ENCODE data around the gene PLA2G2D.

Gene PLA2G2D

GRCh38 chr1:20089328-20090077 lies 29.8 kb downstream of the PLA2G2D start (continued):
- TF ChIP-seq ZNF48 (tag by site-specific recombination; IDR thresholded peaks at IDR 0.05) (no peak), ZNF335 (tag by site-specific recombination; conservative IDR thresholded peaks at IDR 0.05) (no peak), ZNF585B (tag by site-specific recombination; IDR thresholded peaks at IDR 0.05) (no peak), ZNF398 (tag by site-specific recombination; IDR thresholded peaks at IDR 0.05) (no peak), BCL11B (tag by site-specific recombination; IDR thresholded peaks at IDR 0.05; ENCODE audit: low read depth) (no peak), ZNF544 (tag by site-specific recombination; IDR thresholded peaks at IDR 0.05) (no peak), ZSCAN30 (tag by site-specific recombination; IDR thresholded peaks at IDR 0.05) (no peak), ZNF121 (tag by site-specific recombination; IDR thresholded peaks at IDR 0.05) (no peak), ZNF280D (tag by site-specific recombination; IDR thresholded peaks at IDR 0.05) (no peak), ZNF366 (tag by site-specific recombination; conservative IDR thresholded peaks at IDR 0.05) (no peak)

GRCh38 chr1:20087668-20088067 lies 31.7 kb downstream of the PLA2G2D start:
- CTCF ChIA-PET, result interaction anchor here (0.6 to 0.7 kb wide), 2 partner anchors 43 to 111 kb away, joined by 3 to 5 read pairs; no protein-coding TSS in a partner anchor
- H3K27ac ChIP-seq (ENCODE audit: extremely low read depth, low read depth, low read length), result no peak overlapping the region
- no peaks in the 10 kb centered on the region for H3K9me3 ChIP-seq (ENCODE audit: control insufficient read depth, insufficient read depth, low read depth, low read length)
- POLR2A ChIA-PET, result no interaction called here
- H3K36me3 ChIP-seq (ENCODE audit: control insufficient read depth in 2 of 2, insufficient read depth in 1 of 2, low read length in 2 of 2), result no peaks in the 10 kb centered on the region
- no peaks in the 10 kb centered on the region for H3K4me1 ChIP-seq (ENCODE audit: control insufficient read depth, insufficient read depth, low read length)
- H3K4me3 ChIP-seq (ENCODE audit: low read depth, low read length), result no peak overlapping the region
- TF ChIP-seq ZNF660 (tag by site-specific recombination; IDR thresholded peaks at IDR 0.05), result no peak
- TF ChIP-seq ZNF548 (tag by site-specific recombination; IDR thresholded peaks at IDR 0.05), result no peak
- TF ChIP-seq ZNF394 (tag by site-specific recombination; IDR thresholded peaks at IDR 0.05; ENCODE audit: borderline replicate concordance), result no peak
- TF ChIP-seq OSR2 (tag by site-specific recombination; IDR thresholded peaks at IDR 0.05), result no peak
- TF ChIP-seq ZFP41 (tag by site-specific recombination; IDR thresholded peaks at IDR 0.05; ENCODE audit: borderline replicate concordance), result no peak

- ChIA-PET CTCF (interaction anchor here (0.6 to 1.2 kb wide), 3 partner anchors 11 to 344 kb away, joined by 3 to 4 read pairs (median 3); no protein-coding TSS in a partner anchor), POLR2A (no interaction called here)
- Histone ChIP-seq H3K36me3 (ENCODE audit: control insufficient read depth in 2 of 2, insufficient read depth in 1 of 2, low read length in 2 of 2) (no peaks in the 10 kb centered on the region), H3K4me3 (ENCODE audit: low read depth, low read length) (no peak overlapping the region), H3K9me3 (ENCODE audit: control insufficient read depth, insufficient read depth, low read depth, low read length) (no peaks in the 10 kb centered on the region), H3K27ac (ENCODE audit: extremely low read depth, low read depth, low read length) (no peak overlapping the region), H3K4me1 (ENCODE audit: control insufficient read depth, insufficient read depth, low read length) (no peaks in the 10 kb centered on the region)
- no peak for TF ChIP-seq SCRT1 (tag by site-specific recombination; IDR thresholded peaks at IDR 0.05; ENCODE audit: borderline replicate concordance)
- no peak for TF ChIP-seq GLI2 (tag by site-specific recombination; IDR thresholded peaks at IDR 0.05; ENCODE audit: borderline replicate concordance, low read depth)
- TF ChIP-seq ZNF214 (tag by site-specific recombination; IDR thresholded peaks at IDR 0.05; ENCODE audit: borderline replicate concordance), result no peak
- no peak for TF ChIP-seq ZNF223 (tag by site-specific recombination; IDR thresholded peaks at IDR 0.05)
- no peak for TF ChIP-seq ZBTB49 (tag by site-specific recombination; IDR thresholded peaks at IDR 0.05; ENCODE audit: low read depth)
- no peak for TF ChIP-seq ZNF138 (tag by site-specific recombination; IDR thresholded peaks at IDR 0.05; ENCODE audit: borderline replicate concordance)
- TF ChIP-seq ZNF2 (tag by site-specific recombination; IDR thresholded peaks at IDR 0.05), result no peak
- TF ChIP-seq ZNF26 (tag by site-specific recombination; IDR thresholded peaks at IDR 0.05), result no peak
- no peak for TF ChIP-seq ZNF324 (tag by site-specific recombination; IDR thresholded peaks at IDR 0.05)
- TF ChIP-seq ZNF76 (tag by site-specific recombination; IDR thresholded peaks at IDR 0.05; ENCODE audit: borderline replicate concordance, low read depth), result no peak
These were observed 32.5 kb downstream of the PLA2G2D start for GRCh38 chr1:20086800-20087199.

Measured in HEK293 (cell line).